Upper lobe of right lung (tissue), 1 donor: ENCODE results near the gene TTC19. TPM values are rescaled to one million over a fixed set of nuclear protein-coding genes. Genes with fewer than 3 reads are reported as not detected.
"Not testable (repeated sequence)": the region's sequence is repeated elsewhere in the genome, so short reads cannot be mapped to it uniquely, and the experiment has no call there.

ENCODE experiments used
- ATAC-seq: fragments of 200-7000 bp; cut with Tn5 transposase; one replicate; pipeline ENCODE4 v1.9.1; 2020; ENCODE audit warnings: mild to moderate bottlenecking, moderate library complexity
- DNase-seq: peaks from one replicate; pipeline ENCODE4 v3.0.0-alpha.2; 2020
- H3K27ac ChIP-seq: fragments of 200-600 bp; one replicate; pipeline ENCODE4 v1.8.0; 2022
- H3K27me3 ChIP-seq: fragments of 200-600 bp; one replicate; pipeline ENCODE4 v1.8.0; 2022; ENCODE audit warnings: mild to moderate bottlenecking
- H3K36me3 ChIP-seq: fragments of 200-600 bp; one replicate; pipeline ENCODE4 v1.8.0; 2022
- H3K4me1 ChIP-seq: fragments of 200-600 bp; one replicate; pipeline ENCODE4 v1.8.0; 2022
- H3K4me3 ChIP-seq: fragments of 200-600 bp; one replicate; pipeline ENCODE4 v1.8.0; 2022; ENCODE audit warnings: mild to moderate bottlenecking
- H3K9me3 ChIP-seq: fragments of 200-600 bp; one replicate; pipeline ENCODE4 v1.8.0; 2022
- intact Hi-C: fragments of 100-400 bp; cut with DNase I; formaldehyde crosslinking; loops from one replicate; pipeline ENCODE4 v1.11.0; 2022
- total RNA-seq: library from RNA; stranded (reverse); fragmentation: NEBNext Ultra II Directional; extraction: Animal tissue kit (Norgen Biotek cat#: 25700); gene quantifications from one replicate; pipeline ENCODE4 v1.2.1, GENCODE V29; 2021
- TF ChIP-seq, protein P1 (sequence below): fragments of 200-600 bp; IDR thresholded peaks from one replicate; pipeline ENCODE4 v1.8.0; 2022; ENCODE audit warnings: antibody characterized with exemption
- donor health status: DM: no; HTN: yes; CAD: no; lungs with severe emphysema.

TTC19 gene
- total RNA-seq, 1 donor from 2014 or later = 34.9 TPM

DNA sequence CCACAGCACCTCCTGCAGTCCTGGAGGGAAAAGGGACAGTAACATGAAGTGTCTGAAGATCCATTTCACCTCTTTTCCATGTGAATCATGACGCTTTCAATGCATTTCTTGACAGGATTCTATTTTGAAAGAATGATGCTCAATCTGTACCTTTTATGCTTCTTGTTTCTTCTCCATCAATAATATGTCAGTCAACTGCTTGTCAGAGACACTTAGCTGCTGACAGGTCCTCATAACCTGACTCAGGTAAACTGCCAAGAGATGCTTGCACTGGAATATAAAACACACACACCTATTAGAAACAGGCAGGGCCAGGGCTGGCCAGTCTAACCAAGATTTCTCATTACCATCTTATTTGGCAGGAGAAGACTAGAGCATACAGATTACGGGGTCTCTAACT is 21.7 kb upstream of the TTC19 start:
- H3K4me1 ChIP-seq = no peaks in the 10 kb centered on the region
- no peak overlapping the region for H3K4me3 ChIP-seq
- DNase-seq (no peak), ATAC-seq (no peak)
- TF ChIP-seq, protein P1, sequence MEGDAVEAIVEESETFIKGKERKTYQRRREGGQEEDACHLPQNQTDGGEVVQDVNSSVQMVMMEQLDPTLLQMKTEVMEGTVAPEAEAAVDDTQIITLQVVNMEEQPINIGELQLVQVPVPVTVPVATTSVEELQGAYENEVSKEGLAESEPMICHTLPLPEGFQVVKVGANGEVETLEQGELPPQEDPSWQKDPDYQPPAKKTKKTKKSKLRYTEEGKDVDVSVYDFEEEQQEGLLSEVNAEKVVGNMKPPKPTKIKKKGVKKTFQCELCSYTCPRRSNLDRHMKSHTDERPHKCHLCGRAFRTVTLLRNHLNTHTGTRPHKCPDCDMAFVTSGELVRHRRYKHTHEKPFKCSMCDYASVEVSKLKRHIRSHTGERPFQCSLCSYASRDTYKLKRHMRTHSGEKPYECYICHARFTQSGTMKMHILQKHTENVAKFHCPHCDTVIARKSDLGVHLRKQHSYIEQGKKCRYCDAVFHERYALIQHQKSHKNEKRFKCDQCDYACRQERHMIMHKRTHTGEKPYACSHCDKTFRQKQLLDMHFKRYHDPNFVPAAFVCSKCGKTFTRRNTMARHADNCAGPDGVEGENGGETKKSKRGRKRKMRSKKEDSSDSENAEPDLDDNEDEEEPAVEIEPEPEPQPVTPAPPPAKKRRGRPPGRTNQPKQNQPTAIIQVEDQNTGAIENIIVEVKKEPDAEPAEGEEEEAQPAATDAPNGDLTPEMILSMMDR = no peak
- intact Hi-C loops = no loop called here
- no peaks in the 10 kb centered on the region for H3K27me3 ChIP-seq
- H3K36me3 ChIP-seq = peaks cover 55% of the 10 kb centered on the region
- H3K27ac ChIP-seq = no peak overlapping the region
- H3K9me3 ChIP-seq = no peaks in the 10 kb centered on the region

DNA sequence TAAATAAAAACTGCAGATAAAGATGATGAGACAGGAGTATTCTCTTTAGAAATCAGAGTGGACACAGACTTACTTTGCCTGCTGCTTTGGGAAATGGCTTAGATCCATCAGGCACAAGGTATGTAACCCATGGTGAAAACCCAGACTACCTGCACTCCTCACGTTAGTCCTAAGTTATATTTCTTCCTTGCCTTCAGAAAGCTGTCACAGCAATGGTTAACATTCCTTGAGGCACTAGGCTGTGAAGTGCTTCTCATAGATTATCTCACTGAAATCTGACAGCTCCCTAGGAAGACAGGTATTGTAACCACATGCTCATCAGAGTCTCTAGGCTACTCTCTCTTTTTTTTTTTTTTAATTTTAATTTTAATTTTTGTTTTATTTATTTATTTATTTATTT is 21.0 kb upstream of the TTC19 start:
- DNase-seq (no peak), ATAC-seq (no peak)
- Histone ChIP-seq H3K9me3 (no peaks in the 10 kb centered on the region), H3K27me3 (no peaks in the 10 kb centered on the region), H3K36me3 (peaks cover 62% of the 10 kb centered on the region), H3K27ac (no peak overlapping the region), H3K4me3 (no peak overlapping the region), H3K4me1 (no peaks in the 10 kb centered on the region)
- TF ChIP-seq, protein P1 = no peak
- intact Hi-C loops = no loop called here

DNA sequence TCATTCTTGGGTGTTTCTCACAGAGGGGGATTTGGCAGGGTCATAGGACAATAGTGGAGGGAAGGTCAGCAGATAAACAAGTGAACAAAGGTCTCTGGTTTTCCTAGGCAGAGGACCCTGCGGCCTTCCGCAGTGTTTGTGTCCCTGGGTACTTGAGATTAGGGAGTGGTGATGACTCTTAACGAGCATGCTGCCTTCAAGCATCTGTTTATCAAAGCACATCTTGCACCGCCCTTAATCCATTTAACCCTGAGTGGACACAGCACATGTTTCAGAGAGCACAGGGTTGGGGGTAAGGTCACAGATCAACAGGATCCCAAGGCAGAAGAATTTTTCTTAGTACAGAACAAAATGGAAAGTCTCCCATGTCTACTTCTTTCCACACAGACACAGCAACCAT is 20.6 kb upstream of the TTC19 start:
- H3K4me1 ChIP-seq, intact Hi-C loops, H3K27ac ChIP-seq, ATAC-seq, H3K27me3 ChIP-seq, H3K4me3 ChIP-seq, H3K9me3 ChIP-seq, DNase-seq: not testable (repeated sequence)
- H3K36me3 ChIP-seq = peaks cover 66% of the 10 kb centered on the region

DNA sequence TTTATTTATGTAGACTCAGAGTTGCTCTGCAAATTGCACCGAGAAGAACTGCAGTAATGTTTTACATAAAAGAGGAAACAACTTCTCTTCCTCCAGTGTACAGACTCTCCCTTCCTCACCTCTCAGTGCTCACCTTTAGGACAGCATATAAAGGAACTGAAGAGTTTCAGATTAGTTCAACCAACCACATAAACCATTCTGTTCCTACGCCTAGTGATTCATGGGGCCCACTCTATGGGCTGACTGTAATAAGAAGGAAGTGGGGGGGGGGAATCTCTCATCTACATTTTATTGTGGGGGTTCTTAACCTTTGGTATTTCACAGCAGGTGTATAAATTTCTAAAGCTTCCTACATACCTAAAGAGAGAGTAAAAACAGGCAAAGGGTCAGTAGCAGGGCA is 18.4 kb upstream of the TTC19 start:
- Histone ChIP-seq H3K4me1 (no peaks in the 10 kb centered on the region), H3K4me3 (no peak overlapping the region), H3K36me3 (peaks cover 75% of the 10 kb centered on the region), H3K27me3 (no peaks in the 10 kb centered on the region), H3K9me3 (no peaks in the 10 kb centered on the region), H3K27ac (no peak overlapping the region)
- DNase-seq (no peak), ATAC-seq (no peak)
- intact Hi-C loops = no loop called here
- TF ChIP-seq, protein P1 = no peak

DNA sequence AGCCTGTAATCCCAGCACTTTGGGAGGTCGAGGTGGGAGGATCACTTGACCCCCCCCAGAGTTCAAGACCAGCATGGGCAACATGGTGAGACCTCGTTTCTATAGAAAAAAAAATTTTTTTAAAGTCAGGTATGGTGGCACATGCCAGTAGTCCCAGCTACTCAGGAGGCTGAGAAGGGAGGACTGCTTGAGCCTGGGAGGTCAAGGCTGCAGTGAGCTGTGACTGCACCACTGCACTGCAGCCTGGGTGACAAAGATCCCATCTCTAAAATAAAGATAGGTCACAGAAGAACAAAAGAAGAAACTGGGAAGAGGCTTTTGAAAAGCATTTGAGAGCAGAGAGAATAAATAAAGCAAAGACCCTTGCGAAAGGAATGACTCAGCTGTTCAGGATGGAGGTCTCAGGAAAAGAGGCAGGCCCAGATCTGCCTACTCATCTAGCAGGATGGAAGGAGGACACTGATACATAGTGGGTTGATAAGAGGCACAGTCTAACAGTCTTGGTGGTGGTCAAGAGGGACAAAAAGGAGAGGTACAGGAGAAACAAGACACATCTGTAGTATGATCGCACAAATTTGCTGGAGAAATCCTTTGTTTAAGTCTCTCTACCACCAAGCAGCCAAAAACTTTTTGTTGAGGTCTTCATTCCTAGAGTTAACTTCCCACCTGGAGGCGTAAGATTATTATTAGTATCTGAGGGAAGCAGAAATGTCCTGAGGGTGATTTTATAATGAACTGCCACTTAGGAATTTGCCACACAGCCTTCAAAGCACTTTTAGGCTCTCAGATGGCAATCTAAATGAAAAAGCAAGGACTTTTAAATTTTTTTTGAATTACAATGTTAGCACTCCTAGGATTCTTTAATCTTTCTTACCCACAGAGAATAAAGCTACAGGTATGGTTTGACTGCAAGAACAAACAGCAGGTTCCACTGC is 17.7 kb upstream of the TTC19 start:
- H3K4me1 ChIP-seq = no peaks in the 10 kb centered on the region
- H3K4me3 ChIP-seq = no peak overlapping the region
- DNase-seq (no peak), ATAC-seq (no peak)
- TF ChIP-seq, protein P1 = no peak
- no peaks in the 10 kb centered on the region for H3K9me3 ChIP-seq
- peaks cover 76% of the 10 kb centered on the region for H3K36me3 ChIP-seq
- intact Hi-C loops = no loop called here
- H3K27ac ChIP-seq = no peak overlapping the region
- H3K27me3 ChIP-seq = no peaks in the 10 kb centered on the region

DNA sequence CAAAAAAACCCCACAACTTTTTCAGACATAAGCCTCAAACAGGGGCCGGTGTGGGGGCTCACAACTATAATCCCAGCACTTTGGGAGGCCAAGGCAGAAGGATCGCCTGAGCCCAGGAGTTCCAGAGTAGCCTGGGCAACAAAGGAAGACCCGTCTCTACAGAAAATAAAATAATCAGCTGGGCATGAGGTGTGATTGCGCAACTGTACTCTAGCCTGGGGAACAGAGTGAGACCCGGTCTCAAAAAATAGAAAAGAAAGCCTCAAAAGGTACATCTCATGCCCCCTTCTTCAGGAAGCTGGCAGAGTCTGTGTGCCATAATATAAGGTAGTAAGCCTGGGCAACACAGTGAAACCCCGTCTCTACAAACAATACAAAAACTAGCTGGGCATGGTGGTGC is 3.3 kb upstream of the TTC19 start:
- TF ChIP-seq, protein P1 = no peak
- Histone ChIP-seq H3K4me3 (no peak overlapping the region), H3K4me1 (peaks cover 16% of the 10 kb centered on the region), H3K9me3 (no peaks in the 10 kb centered on the region), H3K27ac (no peak overlapping the region), H3K36me3 (peaks cover 12% of the 10 kb centered on the region), H3K27me3 (no peaks in the 10 kb centered on the region)
- DNase-seq = no peak
- intact Hi-C loops = no loop called here
- no peak for ATAC-seq
